NCI-H146 treated with DMSO at 0.1 percent for 48 hours (cell line): Measurements from ENCODE around the gene CFAP54.
A peak's percentile ranks its signal among the peaks of the same experiment; 100 is the strongest.
"Not testable (repeated sequence)": the region's sequence is repeated elsewhere in the genome, so short reads cannot be mapped to it uniquely, and the experiment has no call there.

Experiments used
- DNase-seq: peaks from one replicate; lab custom pipeline; 2025; ENCODE audit not compliant: unreplicated experiment; lab: John Stamatoyannopoulos, UW

The CFAP54 gene

GRCh38 chr12:96514328-96514727, 25.0 kb downstream of the CFAP54 start:
- DNase-seq = no peak

GRCh38 chr12:96516472-96517430, 27.4 kb downstream of the CFAP54 start:
- peak; percentile 26 for DNase-seq

GRCh38 chr12:96520767-96521166, 31.4 kb downstream of the CFAP54 start:
- DNase-seq = no peak

- DNase-seq = no peak
These were observed 32.7 kb downstream of the CFAP54 start for GRCh38 chr12:96521895-96522682.

GRCh38 chr12:96522690-96523089, 33.3 kb downstream of the CFAP54 start:
- no peak for DNase-seq

- DNase-seq = no peak
These were observed 36.7 kb downstream of the CFAP54 start for GRCh38 chr12:96526110-96526509.

- DNase-seq = no peak
These were observed 40.5 kb downstream of the CFAP54 start for GRCh38 chr12:96529912-96530311.

- no peak for DNase-seq
These were observed 45.0 kb downstream of the CFAP54 start for GRCh38 chr12:96534339-96534738.

GRCh38 chr12:96548384-96548783, 59.0 kb downstream of the CFAP54 start:
- DNase-seq = no peak

GRCh38 chr12:96549341-96549740, 60.0 kb downstream of the CFAP54 start:
- no peak for DNase-seq

- no peak for DNase-seq
These were observed 81.2 kb downstream of the CFAP54 start for GRCh38 chr12:96570579-96570978.

- no peak for DNase-seq
These were observed 81.9 kb downstream of the CFAP54 start for GRCh38 chr12:96571101-96571862.

GRCh38 chr12:96578526-96579125, 89.2 kb downstream of the CFAP54 start:
- DNase-seq = peak; percentile 60

GRCh38 chr12:96585977-96586376, 96.6 kb downstream of the CFAP54 start:
- DNase-seq = no peak

- no peak for DNase-seq
These were observed 98.3 kb downstream of the CFAP54 start for GRCh38 chr12:96587691-96588090.

- DNase-seq = no peak
These were observed 101.6 kb downstream of the CFAP54 start for GRCh38 chr12:96590970-96591369.

- not testable (repeated sequence) for DNase-seq
These were observed 115.0 kb downstream of the CFAP54 start for GRCh38 chr12:96604374-96604773.

- DNase-seq = no peak
These were observed 116.3 kb downstream of the CFAP54 start for GRCh38 chr12:96605684-96606083.

GRCh38 chr12:96606134-96606533, 116.8 kb downstream of the CFAP54 start:
- DNase-seq = no peak

- no peak for DNase-seq
These were observed 117.3 kb downstream of the CFAP54 start for GRCh38 chr12:96606644-96607043.

GRCh38 chr12:96617178-96617577, 127.8 kb downstream of the CFAP54 start:
- no peak for DNase-seq
